ENCODE results near the gene DNMT3A. TPM values are rescaled to one million over a fixed set of nuclear protein-coding genes. Genes with fewer than 3 reads are reported as not detected.

DNMT3A gene
- total RNA-seq, 1 donor from 2014 or later, result 113 TPM

- TF ChIP-seq CTCF (conservative IDR thresholded peaks at IDR 0.05), result no peak
- DNase-seq (ENCODE audit: low read depth, low spot score), result no peak
- peaks cover 22% of the 10 kb centered on the region for H3K4me1 Mint-ChIP-seq
- H3K4me3 Mint-ChIP-seq, result no peak overlapping the region
- no peaks in the 10 kb centered on the region for H3K9me3 Mint-ChIP-seq
- H3K36me3 Mint-ChIP-seq (ENCODE audit: low read depth), result no peaks in the 10 kb centered on the region
- no peaks in the 10 kb centered on the region for H3K27me3 Mint-ChIP-seq (ENCODE audit: low read depth)
- no peak overlapping the region for H3K27ac Mint-ChIP-seq (ENCODE audit: unreplicated experiment)
Measured at GRCh38 chr2:25297738-25298137, 44.0 kb downstream of the DNMT3A start.

- no peaks in the 10 kb centered on the region for H3K36me3 Mint-ChIP-seq (ENCODE audit: low read depth)
- H3K9me3 Mint-ChIP-seq, result no peaks in the 10 kb centered on the region
- H3K4me1 Mint-ChIP-seq, result peaks cover 16% of the 10 kb centered on the region
- no peak overlapping the region for H3K4me3 Mint-ChIP-seq
- no peak for DNase-seq (ENCODE audit: low read depth, low spot score)
- no peak overlapping the region for H3K27ac Mint-ChIP-seq (ENCODE audit: unreplicated experiment)
- H3K27me3 Mint-ChIP-seq (ENCODE audit: low read depth), result no peaks in the 10 kb centered on the region
- TF ChIP-seq CTCF (conservative IDR thresholded peaks at IDR 0.05), result no peak
Measured at GRCh38 chr2:25295621-25296020, 46.1 kb downstream of the DNMT3A start.

GRCh38 chr2:25294573-25295462 is 46.9 kb downstream of the DNMT3A start:
- Mint-ChIP-seq H3K4me1 (peaks cover 16% of the 10 kb centered on the region), H3K27me3 (ENCODE audit: low read depth) (no peaks in the 10 kb centered on the region), H3K27ac (ENCODE audit: unreplicated experiment) (peak overlapping the region; percentile 57), H3K4me3 (no peak overlapping the region), H3K9me3 (no peaks in the 10 kb centered on the region), H3K36me3 (ENCODE audit: low read depth) (no peaks in the 10 kb centered on the region)
- TF ChIP-seq CTCF (conservative IDR thresholded peaks at IDR 0.05), result no peak
- no peak for DNase-seq (ENCODE audit: low read depth, low spot score)

- Mint-ChIP-seq H3K4me3 (no peak overlapping the region), H3K36me3 (ENCODE audit: low read depth) (no peaks in the 10 kb centered on the region), H3K27ac (ENCODE audit: unreplicated experiment) (no peak overlapping the region), H3K27me3 (ENCODE audit: low read depth) (no peaks in the 10 kb centered on the region), H3K4me1 (peaks cover 16% of the 10 kb centered on the region), H3K9me3 (no peaks in the 10 kb centered on the region)
- no peak for DNase-seq (ENCODE audit: low read depth, low spot score)
- TF ChIP-seq CTCF (conservative IDR thresholded peaks at IDR 0.05), result no peak
Measured at GRCh38 chr2:25293958-25294562, 47.7 kb downstream of the DNMT3A start.

GRCh38 chr2:25293145-25293544 is 48.6 kb downstream of the DNMT3A start:
- peaks cover 22% of the 10 kb centered on the region for H3K4me1 Mint-ChIP-seq
- H3K9me3 Mint-ChIP-seq, result no peaks in the 10 kb centered on the region
- H3K27me3 Mint-ChIP-seq (ENCODE audit: low read depth), result no peaks in the 10 kb centered on the region
- no peaks in the 10 kb centered on the region for H3K36me3 Mint-ChIP-seq (ENCODE audit: low read depth)
- H3K27ac Mint-ChIP-seq (ENCODE audit: unreplicated experiment), result no peak overlapping the region
- DNase-seq (ENCODE audit: low read depth, low spot score), result no peak
- TF ChIP-seq CTCF (conservative IDR thresholded peaks at IDR 0.05), result no peak
- no peak overlapping the region for H3K4me3 Mint-ChIP-seq
